SIG-M5 treated with dmso at 0.1 percent for 504 hours (cell line): ENCODE measurements around the gene SPX.
A peak's percentile ranks its signal among the peaks of the same experiment; 100 is the strongest.

Experiments used
- DNase-seq: peaks from one replicate; lab custom pipeline; 2025; ENCODE audit not compliant: unreplicated experiment; lab: John Stamatoyannopoulos, UW

SPX gene

GRCh38 chr12:21526053-21526452, at the start of gene SPX:
SPX (plus strand) TSS chr12:21526296; CDS start chr12:21526473, 177 bp downstream.
- no peak for DNase-seq

GRCh38 chr12:21476949-21477348, 49.1 kb upstream of the SPX start:
- DNase-seq, result no peak

GRCh38 chr12:21478756-21479455, 47.2 kb upstream of the SPX start:
- no peak for DNase-seq

GRCh38 chr12:21483531-21483930, 42.6 kb upstream of the SPX start:
- DNase-seq, result no peak

- no peak for DNase-seq
Observed at GRCh38 chr12:21485998-21486397, 40.1 kb upstream of the SPX start.

GRCh38 chr12:21499765-21500164, 26.3 kb upstream of the SPX start:
- DNase-seq, result no peak

GRCh38 chr12:21500786-21501257, 25.3 kb upstream of the SPX start:
- DNase-seq, result no peak

GRCh38 chr12:21501258-21502163, 24.6 kb upstream of the SPX start, which contains the start of the genes GOLT1B and RECQL:
GOLT1B (plus strand) TSS chr12:21501789; CDS start chr12:21501924, 135 bp downstream.
RECQL (minus strand) TSS chr12:21501635; CDS start chr12:21499570, 2,065 bp downstream.
- DNase-seq, result peak; percentile 99

- peak; percentile 20 for DNase-seq
Observed at GRCh38 chr12:21502164-21502496, 24.0 kb upstream of the SPX start.

GRCh38 chr12:21502872-21503271, 23.2 kb upstream of the SPX start:
- no peak for DNase-seq

GRCh38 chr12:21505888-21506287, 20.2 kb upstream of the SPX start:
- no peak for DNase-seq

- no peak for DNase-seq
Observed at GRCh38 chr12:21507849-21508248, 18.2 kb upstream of the SPX start.

- no peak for DNase-seq
Observed at GRCh38 chr12:21509768-21510167, 16.3 kb upstream of the SPX start.

- no peak for DNase-seq
Observed at GRCh38 chr12:21516281-21516680, 9.8 kb upstream of the SPX start.

GRCh38 chr12:21518451-21518850, 7.6 kb upstream of the SPX start:
- DNase-seq, result no peak

GRCh38 chr12:21521541-21521940, 4.6 kb upstream of the SPX start:
- DNase-seq, result no peak

GRCh38 chr12:21523148-21523547, 2.9 kb upstream of the SPX start:
- no peak for DNase-seq

- no peak for DNase-seq
Observed at GRCh38 chr12:21526721-21527345, 737 bp downstream of the SPX start.

- DNase-seq, result peak; percentile 21
Observed at GRCh38 chr12:21527451-21528180, 1.5 kb downstream of the SPX start.

- DNase-seq, result no peak
Observed at GRCh38 chr12:21528953-21529352, 2.9 kb downstream of the SPX start.

GRCh38 chr12:21529456-21529855, 3.4 kb downstream of the SPX start:
- no peak for DNase-seq
